Measurements from ENCODE around the gene RBM4B.

RBM4B gene

DNA sequence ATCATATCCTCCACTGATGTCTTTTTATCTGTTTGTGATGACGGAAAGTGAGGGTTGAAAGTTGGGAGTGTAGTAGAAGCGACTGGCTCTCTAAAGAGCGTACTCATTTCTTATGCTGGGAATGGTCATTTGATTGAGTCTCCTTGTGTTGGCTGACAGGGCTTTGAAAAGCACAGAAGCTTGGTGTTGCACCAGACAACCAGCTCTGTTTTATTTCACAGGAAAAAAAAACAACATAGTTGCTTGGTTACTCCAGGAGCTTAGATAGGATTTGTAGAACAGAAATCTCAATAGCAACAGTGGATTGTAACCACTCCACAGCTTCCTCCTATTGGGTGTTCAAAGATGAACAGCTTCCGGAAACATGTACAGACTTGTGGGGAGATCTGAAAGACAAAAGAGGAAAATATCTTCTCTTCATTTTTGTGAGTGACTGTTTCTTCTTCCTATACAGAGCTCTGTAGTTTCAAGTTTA lies 58.6 kb downstream of the RBM4B start:
- TF ChIP-seq TCF12 (IDR thresholded peaks at IDR 0.05; ENCODE audit: low read depth) = no peak

DNA sequence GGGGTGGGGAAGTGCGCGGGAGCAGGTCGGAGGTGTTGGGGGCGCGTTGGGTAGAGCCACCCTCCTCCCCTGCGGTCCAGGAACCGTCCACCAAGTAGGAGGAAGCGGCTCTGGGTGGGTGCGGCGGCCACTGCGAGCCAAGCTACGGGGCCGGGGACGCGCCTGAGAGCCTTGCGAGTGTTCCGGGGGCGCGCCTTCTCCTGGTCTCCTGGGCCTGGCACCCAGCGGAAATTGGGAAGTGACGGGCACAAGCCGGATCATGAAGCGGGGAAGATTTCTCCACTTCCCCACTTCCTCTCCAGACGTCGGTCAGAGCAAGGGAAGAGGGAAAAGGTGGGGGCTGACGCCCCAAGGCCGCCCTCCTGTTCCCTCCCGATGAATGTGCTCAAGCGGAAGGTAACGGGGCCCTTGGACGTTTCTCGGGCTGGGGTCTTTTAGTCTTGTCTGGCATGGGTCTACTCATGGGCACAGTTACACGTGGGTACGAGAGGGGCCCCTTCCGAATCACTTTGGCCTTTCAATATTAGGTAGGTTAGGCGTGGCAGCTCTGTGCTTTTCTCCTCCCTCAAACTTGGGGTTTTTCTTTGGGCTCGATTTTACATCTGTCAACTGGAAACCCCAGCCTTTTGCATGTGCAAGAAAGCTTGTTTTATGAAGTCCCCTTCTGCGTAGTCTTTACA lies 60.4 kb downstream of the RBM4B start:
- TF ChIP-seq ZBTB7A (IDR thresholded peaks at IDR 0.05; ENCODE audit: low read depth) (peak; percentile 49; the same call in 1 of the 2 replicates), TCF12 (IDR thresholded peaks at IDR 0.05; ENCODE audit: low read depth) (no peak; the same call in 1 of the 2 replicates), EGR1 (IDR thresholded peaks at IDR 0.05) (no peak), CREB1 (IDR thresholded peaks at IDR 0.05; ENCODE audit: low read depth) (no peak), TEAD4 (IDR thresholded peaks at IDR 0.05) (no peak; the same call in 1 of the 2 replicates)
- TF ChIP-seq, protein P1, sequence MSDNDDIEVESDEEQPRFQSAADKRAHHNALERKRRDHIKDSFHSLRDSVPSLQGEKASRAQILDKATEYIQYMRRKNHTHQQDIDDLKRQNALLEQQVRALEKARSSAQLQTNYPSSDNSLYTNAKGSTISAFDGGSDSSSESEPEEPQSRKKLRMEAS (IDR thresholded peaks at IDR 0.05) = no peak
- TF ChIP-seq, protein P2, sequence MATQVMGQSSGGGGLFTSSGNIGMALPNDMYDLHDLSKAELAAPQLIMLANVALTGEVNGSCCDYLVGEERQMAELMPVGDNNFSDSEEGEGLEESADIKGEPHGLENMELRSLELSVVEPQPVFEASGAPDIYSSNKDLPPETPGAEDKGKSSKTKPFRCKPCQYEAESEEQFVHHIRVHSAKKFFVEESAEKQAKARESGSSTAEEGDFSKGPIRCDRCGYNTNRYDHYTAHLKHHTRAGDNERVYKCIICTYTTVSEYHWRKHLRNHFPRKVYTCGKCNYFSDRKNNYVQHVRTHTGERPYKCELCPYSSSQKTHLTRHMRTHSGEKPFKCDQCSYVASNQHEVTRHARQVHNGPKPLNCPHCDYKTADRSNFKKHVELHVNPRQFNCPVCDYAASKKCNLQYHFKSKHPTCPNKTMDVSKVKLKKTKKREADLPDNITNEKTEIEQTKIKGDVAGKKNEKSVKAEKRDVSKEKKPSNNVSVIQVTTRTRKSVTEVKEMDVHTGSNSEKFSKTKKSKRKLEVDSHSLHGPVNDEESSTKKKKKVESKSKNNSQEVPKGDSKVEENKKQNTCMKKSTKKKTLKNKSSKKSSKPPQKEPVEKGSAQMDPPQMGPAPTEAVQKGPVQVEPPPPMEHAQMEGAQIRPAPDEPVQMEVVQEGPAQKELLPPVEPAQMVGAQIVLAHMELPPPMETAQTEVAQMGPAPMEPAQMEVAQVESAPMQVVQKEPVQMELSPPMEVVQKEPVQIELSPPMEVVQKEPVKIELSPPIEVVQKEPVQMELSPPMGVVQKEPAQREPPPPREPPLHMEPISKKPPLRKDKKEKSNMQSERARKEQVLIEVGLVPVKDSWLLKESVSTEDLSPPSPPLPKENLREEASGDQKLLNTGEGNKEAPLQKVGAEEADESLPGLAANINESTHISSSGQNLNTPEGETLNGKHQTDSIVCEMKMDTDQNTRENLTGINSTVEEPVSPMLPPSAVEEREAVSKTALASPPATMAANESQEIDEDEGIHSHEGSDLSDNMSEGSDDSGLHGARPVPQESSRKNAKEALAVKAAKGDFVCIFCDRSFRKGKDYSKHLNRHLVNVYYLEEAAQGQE (IDR thresholded peaks at IDR 0.05; ENCODE audit: low read depth) = no peak

DNA sequence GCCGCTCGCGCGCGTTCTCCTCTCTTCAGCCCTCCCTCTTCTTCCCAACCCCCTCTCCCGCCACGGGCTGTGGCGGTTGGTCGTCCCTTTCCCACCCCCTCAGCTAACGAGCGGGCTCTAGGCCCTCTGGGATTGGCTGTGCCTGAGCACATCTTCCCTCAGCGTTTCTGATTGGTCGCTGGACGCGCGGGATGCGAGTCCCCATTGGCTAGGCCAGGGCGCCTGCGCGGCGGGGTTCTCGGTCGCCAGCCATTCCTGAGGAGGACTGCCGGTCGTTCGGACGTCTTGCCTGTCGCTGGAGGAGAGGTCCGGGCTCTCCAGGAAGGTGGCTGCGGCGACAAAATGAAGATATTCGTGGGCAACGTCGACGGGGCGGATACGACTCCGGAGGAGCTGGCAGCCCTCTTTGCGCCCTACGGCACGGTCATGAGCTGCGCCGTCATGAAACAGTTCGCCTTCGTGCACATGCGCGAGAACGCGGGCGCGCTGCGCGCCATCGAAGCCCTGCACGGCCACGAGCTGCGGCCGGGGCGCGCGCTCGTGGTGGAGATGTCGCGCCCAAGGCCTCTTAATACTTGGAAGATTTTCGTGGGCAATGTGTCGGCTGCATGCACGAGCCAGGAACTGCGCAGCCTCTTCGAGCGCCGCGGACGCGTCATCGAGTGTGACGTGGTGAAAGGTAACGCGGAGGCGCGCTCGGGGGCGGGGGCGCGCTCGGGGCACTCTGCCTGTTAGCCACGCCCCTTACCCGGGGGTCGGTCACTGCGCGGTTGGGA lies 61.1 kb downstream of the RBM4B start, which contains the start of gene RBM14:
TSS of gene RBM14 (plus strand) at position 252 of the 776 bp plus-strand sequence. CDS start at position 343, 91 bp downstream.
- TF ChIP-seq, protein P1 (IDR thresholded peaks at IDR 0.05) = peak; percentile 82
- TF ChIP-seq TCF12 (IDR thresholded peaks at IDR 0.05; ENCODE audit: low read depth) (no peak), EGR1 (IDR thresholded peaks at IDR 0.05) (no peak), CREB1 (IDR thresholded peaks at IDR 0.05; ENCODE audit: low read depth) (peak; percentile 66), EP300 (IDR thresholded peaks at IDR 0.05; ENCODE audit: borderline replicate concordance) (no peak), TEAD4 (IDR thresholded peaks at IDR 0.05) (no peak; the same call in 1 of the 2 replicates), ZBTB7A (IDR thresholded peaks at IDR 0.05; ENCODE audit: low read depth) (no peak), CEBPB (IDR thresholded peaks at IDR 0.05) (no peak), YY1 (IDR thresholded peaks at IDR 0.05; ENCODE audit: low read depth) (peak; percentile 85), FOXM1 (IDR thresholded peaks at IDR 0.05; ENCODE audit: borderline replicate concordance, low read depth) (no peak), TAF1 (IDR thresholded peaks at IDR 0.05; ENCODE audit: low read depth) (peak; percentile 97), RAD21 (IDR thresholded peaks at IDR 0.05; ENCODE audit: low read depth) (no peak), NFIC (IDR thresholded peaks at IDR 0.05) (no peak; the same call in 1 of the 2 replicates)
- TF ChIP-seq, protein P2 (IDR thresholded peaks at IDR 0.05; ENCODE audit: low read depth) = no peak
- TF ChIP-seq, protein P3, sequence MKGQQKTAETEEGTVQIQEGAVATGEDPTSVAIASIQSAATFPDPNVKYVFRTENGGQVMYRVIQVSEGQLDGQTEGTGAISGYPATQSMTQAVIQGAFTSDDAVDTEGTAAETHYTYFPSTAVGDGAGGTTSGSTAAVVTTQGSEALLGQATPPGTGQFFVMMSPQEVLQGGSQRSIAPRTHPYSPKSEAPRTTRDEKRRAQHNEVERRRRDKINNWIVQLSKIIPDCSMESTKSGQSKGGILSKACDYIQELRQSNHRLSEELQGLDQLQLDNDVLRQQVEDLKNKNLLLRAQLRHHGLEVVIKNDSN (IDR thresholded peaks at IDR 0.05) = 0 out of 2 replicates have a peak, but pooled peaks have one; percentile 13

All from Ishikawa (cell line).